ENCODE measurements around the gene LPP. TPM values are rescaled to one million over a fixed set of nuclear protein-coding genes. Genes with fewer than 3 reads are reported as not detected.

LPP gene
- total RNA-seq, 1 experiment from 2014 or later, result 120 TPM

- H3K27me3 Mint-ChIP-seq (ENCODE audit: insufficient read depth, unreplicated experiment), result no peaks in the 10 kb centered on the region
- H3K4me3 Mint-ChIP-seq (ENCODE audit: unreplicated experiment), result no peak overlapping the region
- intact Hi-C loops (cut with micrococcal nuclease; ENCODE audit: unreplicated experiment), result no loop called here
- H3K27ac Mint-ChIP-seq (ENCODE audit: unreplicated experiment), result no peak overlapping the region
- no peak for DNase-seq
- H3K4me1 ChIP-seq, result no peaks in the 10 kb centered on the region
- H3K27me3 ChIP-seq (replicated peaks; ENCODE audit: control insufficient read depth, insufficient read depth, low read length), result no peaks in the 10 kb centered on the region
- no peak overlapping the region for H3K4me3 ChIP-seq (ENCODE audit: low read depth, low read length)
- no peaks in the 10 kb centered on the region for H3K9me3 Mint-ChIP-seq (ENCODE audit: unreplicated experiment)
- no peaks in the 10 kb centered on the region for H3K36me3 ChIP-seq (ENCODE audit: control insufficient read depth, insufficient read depth, low read length)
- H3K36me3 Mint-ChIP-seq (ENCODE audit: insufficient read depth, unreplicated experiment), result peaks cover 7% of the 10 kb centered on the region
- POLR2A ChIA-PET, result no interaction called here
- no peak for TF ChIP-seq CTCF (IDR thresholded peaks at IDR 0.05; ENCODE audit: insufficient read depth in 1 of 2, low read depth in 1 of 2, low read length in 1 of 2, severe bottlenecking in 1 of 2, unreplicated experiment in 1 of 2)
- H3K9me3 ChIP-seq, result no peaks in the 10 kb centered on the region
- BruUV-seq (replicated peaks), result no TSS peak
- CTCF ChIA-PET, result no interaction called here
- H3K4me1 Mint-ChIP-seq (ENCODE audit: low read depth, unreplicated experiment), result no peaks in the 10 kb centered on the region
Observed at GRCh38 chr3:188720215-188720614, 566.3 kb downstream of the LPP start.

GRCh38 chr3:188720636-188721035 is 566.7 kb downstream of the LPP start:
- POLR2A ChIA-PET, result no interaction called here
- H3K27me3 Mint-ChIP-seq (ENCODE audit: insufficient read depth, unreplicated experiment), result no peaks in the 10 kb centered on the region
- peaks cover 11% of the 10 kb centered on the region for H3K36me3 Mint-ChIP-seq (ENCODE audit: insufficient read depth, unreplicated experiment)
- no peaks in the 10 kb centered on the region for H3K9me3 Mint-ChIP-seq (ENCODE audit: unreplicated experiment)
- no peak for DNase-seq
- no peak for TF ChIP-seq CTCF (IDR thresholded peaks at IDR 0.05; ENCODE audit: insufficient read depth in 1 of 2, low read depth in 1 of 2, low read length in 1 of 2, severe bottlenecking in 1 of 2, unreplicated experiment in 1 of 2)
- CTCF ChIA-PET, result no interaction called here
- no peaks in the 10 kb centered on the region for H3K9me3 ChIP-seq
- no peaks in the 10 kb centered on the region for H3K4me1 Mint-ChIP-seq (ENCODE audit: low read depth, unreplicated experiment)
- no peak overlapping the region for H3K4me3 ChIP-seq (ENCODE audit: low read depth, low read length)
- intact Hi-C loops (cut with micrococcal nuclease; ENCODE audit: unreplicated experiment), result no loop called here
- no peaks in the 10 kb centered on the region for H3K27me3 ChIP-seq (replicated peaks; ENCODE audit: control insufficient read depth, insufficient read depth, low read length)
- no TSS peak for BruUV-seq (replicated peaks)
- no peaks in the 10 kb centered on the region for H3K36me3 ChIP-seq (ENCODE audit: control insufficient read depth, insufficient read depth, low read length)
- no peaks in the 10 kb centered on the region for H3K4me1 ChIP-seq
- H3K27ac Mint-ChIP-seq (ENCODE audit: unreplicated experiment), result no peak overlapping the region
- no peak overlapping the region for H3K4me3 Mint-ChIP-seq (ENCODE audit: unreplicated experiment)

- Histone ChIP-seq H3K27me3 (replicated peaks; ENCODE audit: control insufficient read depth, insufficient read depth, low read length) (no peaks in the 10 kb centered on the region), H3K36me3 (ENCODE audit: control insufficient read depth, insufficient read depth, low read length) (no peaks in the 10 kb centered on the region), H3K9me3 (no peaks in the 10 kb centered on the region), H3K4me3 (ENCODE audit: low read depth, low read length) (no peak overlapping the region), H3K4me1 (no peaks in the 10 kb centered on the region)
- BruUV-seq (replicated peaks), result no TSS peak
- no peak for TF ChIP-seq CTCF (IDR thresholded peaks at IDR 0.05; ENCODE audit: insufficient read depth in 1 of 2, low read depth in 1 of 2, low read length in 1 of 2, severe bottlenecking in 1 of 2, unreplicated experiment in 1 of 2)
- intact Hi-C loops (cut with micrococcal nuclease; ENCODE audit: unreplicated experiment), result no loop called here
- H3K4me3 Mint-ChIP-seq (ENCODE audit: unreplicated experiment), result no peak overlapping the region
- CTCF ChIA-PET, result no interaction called here
- H3K36me3 Mint-ChIP-seq (ENCODE audit: insufficient read depth, unreplicated experiment), result peaks cover 17% of the 10 kb centered on the region
- no peak for DNase-seq
- POLR2A ChIA-PET, result no interaction called here
- no peaks in the 10 kb centered on the region for H3K9me3 Mint-ChIP-seq (ENCODE audit: unreplicated experiment)
- H3K27ac Mint-ChIP-seq (ENCODE audit: unreplicated experiment), result no peak overlapping the region
- H3K27me3 Mint-ChIP-seq (ENCODE audit: insufficient read depth, unreplicated experiment), result no peaks in the 10 kb centered on the region
- no peaks in the 10 kb centered on the region for H3K4me1 Mint-ChIP-seq (ENCODE audit: low read depth, unreplicated experiment)
Observed at GRCh38 chr3:188721312-188721711, 567.4 kb downstream of the LPP start.

Measured in Caco-2 (cell line).